A549 (cell line): Measurements from ENCODE around the gene GRIP2. TPM values are rescaled to one million over a fixed set of nuclear protein-coding genes. Genes with fewer than 3 reads are reported as not detected.

Experiments used
- ATAC-seq, 2 experiments: fragments of 200-7000 bp in 1 of 2; fragments of >200 bp in 1 of 2; cut with Nextera tagmentation in 1 of 2; cut with Tn5 transposase in 1 of 2; 3 replicates each; pipeline versions ENCODE4 v1.8.0 to v1.9.1; 2018 to 2020; ENCODE audit warnings: mild to moderate bottlenecking in 1 of 2, moderate library complexity in 1 of 2
- CTCF ChIA-PET: fragments of 300-600 bp; sonication (Branson Sonifier 250); formaldehyde crosslinking; extraction: SDS; loops from one replicate; lab custom pipeline; 2021; ENCODE audit warnings: antibody characterized with exemption, inconsistent platforms; lab: Yijun Ruan, JAX
- POLR2A ChIA-PET: fragments of 350-600 bp; formaldehyde crosslinking; extraction: SDS; loops from one replicate; lab custom pipeline; 2021; ENCODE audit warnings: antibody characterized with exemption, inconsistent platforms; lab: Yijun Ruan, JAX
- DNase-seq, 2 experiments: peaks; one replicate each; pipeline versions ENCODE4 v3.0.0 to v3.0.0-alpha.2; 2011 to 2016; ENCODE audit warnings: low read depth in 1 of 2, low spot score in 1 of 2
- FAIRE-seq: peaks from 2 replicates; lab custom pipeline; 2011; peaks lifted over from hg19 to GRCh38; lab: Jason Lieb, UNC
- H3K27ac ChIP-seq, 2 experiments: fragments of >200 bp; sonication (Bioruptor Twin); formaldehyde crosslinking; 3 replicates each; pipeline ENCODE4 v1.5.1; 2016 to 2017
- H3K4me1 ChIP-seq: fragments of >200 bp; sonication (Bioruptor Twin); formaldehyde crosslinking; 3 replicates; pipeline ENCODE4 v1.6.1; 2016
- H3K4me2 ChIP-seq: fragments of >200 bp; sonication (Bioruptor Twin); formaldehyde crosslinking; 3 replicates; pipeline ENCODE4 v1.6.1; 2016
- H3K4me3 ChIP-seq: fragments of >200 bp; sonication (Bioruptor Twin); formaldehyde crosslinking; 3 replicates; pipeline ENCODE4 v1.5.1; 2016
- H3K9me3 ChIP-seq: fragments of >200 bp; sonication (Bioruptor Twin); formaldehyde crosslinking; 3 replicates; pipeline ENCODE4 v1.6.1; 2016
- CEBPB ChIP-seq, 2 experiments: fragments of >200 bp in 1 of 2; sonication (Bioruptor Twin) in 1 of 2; formaldehyde crosslinking in 1 of 2; IDR thresholded peaks; 2 replicates each; pipeline ENCODE4 v1.6.1; 2012 to 2016
- CHD2 ChIP-seq: fragments of 150-350 bp; IDR thresholded peaks from 2 replicates; pipeline ENCODE4 v1.6.1; 2014; ENCODE audit warnings: low read length; ENCODE audit not compliant: partially characterized antibody
- CHD4 ChIP-seq: fragments of 200-600 bp; sonication (generic); IDR thresholded peaks from 2 replicates; pipeline ENCODE4 v1.6.1; 2016; ENCODE audit warnings: antibody characterized with exemption, mild to moderate bottlenecking, borderline replicate concordance
- E2F6 ChIP-seq: IDR thresholded peaks from 2 replicates; pipeline ENCODE4 v1.6.1; 2012; ENCODE audit warnings: low read depth, borderline replicate concordance
- HOXB13 ChIP-seq: fragments of 250-450 bp; sonication (Bioruptor Pico); IDR thresholded peaks from 2 replicates; pipeline ENCODE4 v1.5.0; 2020; ENCODE audit warnings: low read depth, mild to moderate bottlenecking, moderate library complexity
- HOXB5 ChIP-seq: fragments of 250-450 bp; sonication (Bioruptor Pico); IDR thresholded peaks from 2 replicates; pipeline ENCODE4 v1.5.0; 2020; ENCODE audit warnings: mild to moderate bottlenecking, moderate library complexity
- NFE2L2 ChIP-seq: fragments of 150-350 bp; conservative IDR thresholded peaks from 2 replicates; pipeline ENCODE4 v1.6.1; 2014; ENCODE audit warnings: low read length
- NPAS2 ChIP-seq: fragments of 250-450 bp; sonication (Bioruptor Pico); IDR thresholded peaks from 2 replicates; pipeline ENCODE4 v1.8.0; 2022; ENCODE audit warnings: mild to moderate bottlenecking, moderate library complexity, borderline replicate concordance
- NR3C1 ChIP-seq: fragments of >200 bp; sonication (Bioruptor Twin); formaldehyde crosslinking; IDR thresholded peaks from 3 replicates; pipeline ENCODE4 v1.6.1; 2017
- POLR2AphosphoS2 ChIP-seq: conservative IDR thresholded peaks from 2 replicates; pipeline ENCODE4 v1.6.1; 2012; ENCODE audit warnings: low read length, improper control_type of control experiment, inconsistent platforms
- RAD21 ChIP-seq, 2 experiments: fragments of >200 bp in 1 of 2; sonication (Bioruptor Twin) in 1 of 2; formaldehyde crosslinking in 1 of 2; IDR thresholded peaks in 1 of 2; conservative IDR thresholded peaks in 1 of 2; 2 replicates in 1 of 2; 3 replicates in 1 of 2; pipeline ENCODE4 v1.6.1; 2012 to 2018; ENCODE audit warnings: inconsistent platforms in 1 of 2
- SMC3 ChIP-seq: fragments of >200 bp; sonication (Bioruptor Twin); formaldehyde crosslinking; IDR thresholded peaks from 3 replicates; pipeline ENCODE4 v1.6.1; 2018; ENCODE audit warnings: inconsistent platforms
- ZFP36 ChIP-seq: fragments of 450-650 bp; IDR thresholded peaks from 2 replicates; pipeline ENCODE4 v1.6.1; 2014; ENCODE audit warnings: borderline replicate concordance; ENCODE audit not compliant: partially characterized antibody
- WGBS: methylation state at CpG from one replicate; pipeline ENCODE4 v1.1.6; 2017; ENCODE audit errors: missing lambda C conversion rate; 5-methylcytosine and 5-hydroxymethylcytosine counted together
- polyA plus RNA-seq, 4 experiments: library from polyadenylated mRNA; depleted of rRNA in 3 of 4; stranded (reverse); fragments of >200 nt; fragmentation: RNase III in 1 of 4; extraction: RNeasy Plus Mini Kit Qiagen cat#74134 plus additional on column Dnase treatment in 1 of 4; gene quantifications; 2 replicates in 3 of 4; 3 replicates in 1 of 4; pipeline ENCODE4 v1.2.3, GENCODE V29; 2011 to 2017
- TF ChIP-seq, protein P1 (sequence below): fragments of 200-600 bp; sonication (generic); IDR thresholded peaks from 2 replicates; pipeline ENCODE4 v1.6.1; 2016; ENCODE audit warnings: antibody characterized with exemption, mild to moderate bottlenecking, moderate library complexity
- TF ChIP-seq, protein P2 (sequence below): fragments of 150-350 bp; IDR thresholded peaks from 2 replicates; pipeline ENCODE4 v1.6.1; 2014; ENCODE audit warnings: low read depth, mild to moderate bottlenecking, low read length

Gene GRIP2
- polyA plus RNA-seq, 2 of the 4 experiments (the other 2 are of a cell fraction) = 0.56 to 1.6 TPM

- H3K9me3 ChIP-seq = peaks cover 6% of the 10 kb centered on the region; the same call in 1 of the 3 replicates
- H3K4me1 ChIP-seq = no peaks in the 10 kb centered on the region
- H3K4me2 ChIP-seq = no peak overlapping the region
- H3K4me3 ChIP-seq = no peak overlapping the region
- FAIRE-seq (no peak), ATAC-seq (no peak), DNase-seq (no peak)
- POLR2A ChIA-PET = no interaction called here
- no peak overlapping the region for H3K27ac ChIP-seq
- CTCF ChIA-PET = interaction anchor here (1.5 to 5.6 kb wide), 4 partner anchors 9 to 389 kb away, joined by 3 to 49 read pairs (median 10); no protein-coding TSS in a partner anchor
- TF ChIP-seq NFE2L2 (no peak), CHD4 (no peak), E2F6 (no peak), HOXB5 (CRISPR knock-in tag) (no peak), RAD21 (conservative IDR thresholded peaks at IDR 0.05 in 1 of 2, IDR thresholded peaks at IDR 0.05 in 1 of 2) (no peak), SMC3 (no peak), CHD2 (no peak)
- TF ChIP-seq, protein P1, sequence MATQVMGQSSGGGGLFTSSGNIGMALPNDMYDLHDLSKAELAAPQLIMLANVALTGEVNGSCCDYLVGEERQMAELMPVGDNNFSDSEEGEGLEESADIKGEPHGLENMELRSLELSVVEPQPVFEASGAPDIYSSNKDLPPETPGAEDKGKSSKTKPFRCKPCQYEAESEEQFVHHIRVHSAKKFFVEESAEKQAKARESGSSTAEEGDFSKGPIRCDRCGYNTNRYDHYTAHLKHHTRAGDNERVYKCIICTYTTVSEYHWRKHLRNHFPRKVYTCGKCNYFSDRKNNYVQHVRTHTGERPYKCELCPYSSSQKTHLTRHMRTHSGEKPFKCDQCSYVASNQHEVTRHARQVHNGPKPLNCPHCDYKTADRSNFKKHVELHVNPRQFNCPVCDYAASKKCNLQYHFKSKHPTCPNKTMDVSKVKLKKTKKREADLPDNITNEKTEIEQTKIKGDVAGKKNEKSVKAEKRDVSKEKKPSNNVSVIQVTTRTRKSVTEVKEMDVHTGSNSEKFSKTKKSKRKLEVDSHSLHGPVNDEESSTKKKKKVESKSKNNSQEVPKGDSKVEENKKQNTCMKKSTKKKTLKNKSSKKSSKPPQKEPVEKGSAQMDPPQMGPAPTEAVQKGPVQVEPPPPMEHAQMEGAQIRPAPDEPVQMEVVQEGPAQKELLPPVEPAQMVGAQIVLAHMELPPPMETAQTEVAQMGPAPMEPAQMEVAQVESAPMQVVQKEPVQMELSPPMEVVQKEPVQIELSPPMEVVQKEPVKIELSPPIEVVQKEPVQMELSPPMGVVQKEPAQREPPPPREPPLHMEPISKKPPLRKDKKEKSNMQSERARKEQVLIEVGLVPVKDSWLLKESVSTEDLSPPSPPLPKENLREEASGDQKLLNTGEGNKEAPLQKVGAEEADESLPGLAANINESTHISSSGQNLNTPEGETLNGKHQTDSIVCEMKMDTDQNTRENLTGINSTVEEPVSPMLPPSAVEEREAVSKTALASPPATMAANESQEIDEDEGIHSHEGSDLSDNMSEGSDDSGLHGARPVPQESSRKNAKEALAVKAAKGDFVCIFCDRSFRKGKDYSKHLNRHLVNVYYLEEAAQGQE = no peak
- WGBS = 80% methylated on average over 17 of the region's 17 CpGs
Measured at GRCh38 chr3:14531856-14532395, 8.2 kb downstream of the GRIP2 start.

DNA sequence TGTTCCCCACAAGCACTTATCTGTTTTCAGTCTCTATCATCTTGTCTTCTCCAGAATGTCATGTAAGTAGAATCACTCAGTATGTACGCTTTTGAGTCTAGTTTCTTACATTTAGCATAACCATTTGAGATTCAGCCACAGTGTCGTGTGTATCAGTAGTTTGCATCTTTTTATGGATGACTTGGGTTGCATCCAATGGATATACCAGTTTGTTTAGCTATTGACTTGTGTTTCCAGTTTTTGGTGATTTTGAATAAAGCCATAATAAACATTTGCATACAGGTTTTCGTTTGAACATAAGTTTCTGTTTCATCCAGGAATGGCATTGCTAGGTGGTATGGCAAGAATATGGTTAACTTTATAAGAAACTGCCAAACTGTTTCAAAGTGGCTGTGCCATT, 12.1 kb downstream of the GRIP2 start:
- no peak overlapping the region for H3K27ac ChIP-seq
- TF ChIP-seq, protein P2, sequence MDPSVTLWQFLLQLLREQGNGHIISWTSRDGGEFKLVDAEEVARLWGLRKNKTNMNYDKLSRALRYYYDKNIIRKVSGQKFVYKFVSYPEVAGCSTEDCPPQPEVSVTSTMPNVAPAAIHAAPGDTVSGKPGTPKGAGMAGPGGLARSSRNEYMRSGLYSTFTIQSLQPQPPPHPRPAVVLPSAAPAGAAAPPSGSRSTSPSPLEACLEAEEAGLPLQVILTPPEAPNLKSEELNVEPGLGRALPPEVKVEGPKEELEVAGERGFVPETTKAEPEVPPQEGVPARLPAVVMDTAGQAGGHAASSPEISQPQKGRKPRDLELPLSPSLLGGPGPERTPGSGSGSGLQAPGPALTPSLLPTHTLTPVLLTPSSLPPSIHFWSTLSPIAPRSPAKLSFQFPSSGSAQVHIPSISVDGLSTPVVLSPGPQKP = no peak
- TF ChIP-seq SMC3 (no peak), NFE2L2 (no peak), NR3C1 (no peak), POLR2AphosphoS2 (no peak), HOXB5 (CRISPR knock-in tag) (no peak), NPAS2 (CRISPR knock-in tag) (no peak)
- TF ChIP-seq, all 56 proteins: peak for 0
- WGBS = 37% methylated on average over 3 of the region's 3 CpGs
- ChIA-PET CTCF (interaction anchor here (1.6 to 4.8 kb wide), 5 partner anchors 15 to 324 kb away, joined by 4 to 28 read pairs (median 8); no protein-coding TSS in a partner anchor), POLR2A (no interaction called here)
- no peak for FAIRE-seq
- ATAC-seq = no peak
- H3K4me3 ChIP-seq = no peak overlapping the region
- no peaks in the 10 kb centered on the region for H3K4me1 ChIP-seq
- no peak for DNase-seq
- no peak overlapping the region for H3K4me2 ChIP-seq
- H3K9me3 ChIP-seq = peaks cover 6% of the 10 kb centered on the region; the same call in 1 of the 3 replicates

DNA sequence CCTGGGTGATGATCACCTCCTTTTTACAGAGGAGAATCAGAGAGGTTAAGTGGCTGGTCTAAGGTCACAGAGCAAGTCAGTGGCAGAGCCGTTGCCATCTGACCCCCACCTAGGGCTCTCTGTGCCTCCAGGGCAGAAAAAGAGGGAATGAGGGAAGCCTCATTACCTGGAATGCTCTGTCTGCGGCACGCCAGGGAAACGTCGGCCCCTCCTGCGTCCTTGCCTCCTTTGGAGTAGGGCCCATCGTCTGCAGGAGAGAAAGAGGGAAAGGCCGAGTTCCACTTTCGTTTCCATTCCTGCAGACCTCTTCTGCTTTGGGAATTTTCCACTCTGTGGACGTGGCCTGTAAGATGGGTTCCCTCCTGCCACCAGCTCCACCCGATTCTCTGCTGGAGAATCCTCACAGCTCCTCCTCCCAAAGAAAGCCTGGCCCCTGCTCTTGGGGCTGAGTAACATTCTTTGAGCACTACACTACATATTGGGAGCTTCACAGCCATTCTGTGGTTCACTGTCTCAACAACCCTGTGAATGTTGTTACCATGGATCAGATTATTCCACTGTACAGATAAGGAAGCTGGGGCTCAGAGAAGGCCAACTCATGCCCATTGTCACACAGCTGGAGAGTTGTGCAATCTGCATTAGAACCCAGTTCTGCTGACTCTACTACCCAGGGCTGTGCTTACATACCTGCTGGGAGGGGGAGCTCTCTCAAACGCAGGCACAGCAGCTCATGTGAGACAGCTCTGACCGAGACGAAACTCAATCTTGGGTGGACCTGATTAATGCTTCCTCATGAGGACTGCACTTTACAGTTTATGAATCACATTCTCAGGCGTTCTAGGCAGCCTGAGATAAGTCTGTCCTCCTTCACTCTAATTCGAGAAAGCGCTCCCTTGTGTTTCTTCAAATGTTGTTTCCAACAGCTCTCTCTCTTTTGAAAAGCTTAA, 14.2 kb downstream of the GRIP2 start:
- H3K9me3 ChIP-seq = peaks cover 6% of the 10 kb centered on the region; the same call in 1 of the 3 replicates
- H3K4me2 ChIP-seq = no peak overlapping the region
- ChIA-PET CTCF (interaction anchor here (0.5 to 4.8 kb wide), 4 partner anchors 13 to 139 kb away, joined by 3 to 28 read pairs (median 7); no protein-coding TSS in a partner anchor), POLR2A (no interaction called here)
- DNase-seq (no peak), ATAC-seq (peak; percentile 17 to 29; a peak in 4 of 6 replicates), FAIRE-seq (no peak)
- TF ChIP-seq ZFP36 = peak; percentile 21
- TF ChIP-seq CEBPB (IDR thresholded peaks at IDR 0.05) = peak in 1 of 2 experiments; percentile 70; a peak in 3 of 4 replicates
- TF ChIP-seq HOXB13 (CRISPR knock-in tag) = no peak
- WGBS = 65% methylated on average over 17 of the region's 17 CpGs
- no peak overlapping the region for H3K4me3 ChIP-seq
- H3K27ac ChIP-seq = no peak overlapping the region
- H3K4me1 ChIP-seq = no peaks in the 10 kb centered on the region
